Measurements from ENCODE around the gene COPS2.

DNA sequence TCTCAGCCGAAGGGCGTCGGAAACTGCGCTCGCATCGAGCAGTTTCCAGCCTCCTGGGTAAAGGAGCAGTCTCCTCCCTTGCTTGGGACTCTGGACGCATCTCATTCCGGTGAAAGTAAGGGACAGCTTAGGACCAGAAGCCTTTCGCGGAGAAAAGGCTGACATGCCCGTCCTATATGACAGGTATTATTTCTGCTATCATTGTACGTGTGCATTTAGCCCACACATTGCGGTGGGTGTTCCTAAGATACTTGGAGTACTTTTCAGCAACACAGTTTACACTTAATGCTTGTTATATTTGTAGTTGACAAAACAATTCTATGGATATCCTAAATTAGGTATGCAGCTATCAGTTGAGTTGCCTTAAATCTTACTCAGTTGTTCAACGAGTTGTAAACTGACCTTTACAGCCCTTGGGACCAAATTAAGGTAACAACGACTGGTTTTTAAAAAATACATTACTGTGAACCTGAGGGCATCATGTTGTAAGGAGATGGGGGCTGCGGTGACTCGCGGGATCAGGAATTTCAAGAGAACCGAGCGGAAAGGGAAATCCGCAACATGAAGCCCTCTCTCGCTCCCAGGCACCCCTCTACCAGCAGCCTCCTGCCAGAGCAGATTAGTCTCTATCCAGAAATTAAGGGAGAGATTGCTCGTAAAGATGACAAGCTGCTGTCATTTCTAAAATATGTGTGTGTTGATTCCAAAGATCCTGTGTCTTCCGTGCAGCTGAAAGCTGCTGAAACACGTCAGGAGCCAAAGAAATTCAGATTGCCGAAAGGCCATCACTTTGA is 632 bp upstream of the COPS2 start:
- TF ChIP-seq POLR2A (IDR thresholded peaks at IDR 0.05) = no peak
- TF ChIP-seq, protein P1, sequence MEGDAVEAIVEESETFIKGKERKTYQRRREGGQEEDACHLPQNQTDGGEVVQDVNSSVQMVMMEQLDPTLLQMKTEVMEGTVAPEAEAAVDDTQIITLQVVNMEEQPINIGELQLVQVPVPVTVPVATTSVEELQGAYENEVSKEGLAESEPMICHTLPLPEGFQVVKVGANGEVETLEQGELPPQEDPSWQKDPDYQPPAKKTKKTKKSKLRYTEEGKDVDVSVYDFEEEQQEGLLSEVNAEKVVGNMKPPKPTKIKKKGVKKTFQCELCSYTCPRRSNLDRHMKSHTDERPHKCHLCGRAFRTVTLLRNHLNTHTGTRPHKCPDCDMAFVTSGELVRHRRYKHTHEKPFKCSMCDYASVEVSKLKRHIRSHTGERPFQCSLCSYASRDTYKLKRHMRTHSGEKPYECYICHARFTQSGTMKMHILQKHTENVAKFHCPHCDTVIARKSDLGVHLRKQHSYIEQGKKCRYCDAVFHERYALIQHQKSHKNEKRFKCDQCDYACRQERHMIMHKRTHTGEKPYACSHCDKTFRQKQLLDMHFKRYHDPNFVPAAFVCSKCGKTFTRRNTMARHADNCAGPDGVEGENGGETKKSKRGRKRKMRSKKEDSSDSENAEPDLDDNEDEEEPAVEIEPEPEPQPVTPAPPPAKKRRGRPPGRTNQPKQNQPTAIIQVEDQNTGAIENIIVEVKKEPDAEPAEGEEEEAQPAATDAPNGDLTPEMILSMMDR (IDR thresholded peaks at IDR 0.05) = no peak

All from esophagus squamous epithelium (tissue), 4 donors.